PFSK-1 (cell line): ENCODE measurements around the gene PDHA1. TPM values are rescaled to one million over a fixed set of nuclear protein-coding genes. Genes with fewer than 3 reads are reported as not detected.

Experiments
- FOXP2 ChIP-seq: optimal IDR thresholded peaks from 2 replicates; pipeline ENCODE3; 2011; ENCODE audit warnings: borderline replicate concordance, control low read depth, inconsistent platforms; ENCODE audit not compliant: insufficient read depth; ENCODE audit errors: extremely low read length, extremely low read depth
- POLR2AphosphoS5 ChIP-seq: IDR thresholded peaks from 2 replicates; pipeline ENCODE4 v1.6.1; 2012; ENCODE audit warnings: low read depth, mild to moderate bottlenecking, control low read depth, low read length, moderate library complexity
- SIN3A ChIP-seq: IDR thresholded peaks from 2 replicates; pipeline ENCODE4 v1.6.1; 2012; ENCODE audit warnings: mild to moderate bottlenecking, low read length, moderate library complexity, borderline replicate concordance; ENCODE audit not compliant: insufficient read depth
- TAF1 ChIP-seq: IDR thresholded peaks from 2 replicates; pipeline ENCODE4 v1.6.1; 2012; ENCODE audit warnings: low read length, control low read depth, borderline replicate concordance; ENCODE audit not compliant: insufficient read depth
- polyA plus RNA-seq: library from polyadenylated mRNA; unstranded; fragments of >200 nt; gene quantifications from one replicate; pipeline ENCODE4 v1.2.1, GENCODE V29; 2012; ENCODE audit warnings: low read depth, missing spikeins; ENCODE audit not compliant: insufficient read length
- TF ChIP-seq, protein P1 (sequence below), 2 experiments: IDR thresholded peaks; 2 replicates each; pipeline versions ENCODE4 v1.6.1 to v1.8.0; 2011 to 2012; ENCODE audit warnings: low read depth in 2 of 2, low read length in 2 of 2, control low read depth in 1 of 2, inconsistent platforms in 1 of 2, mild to moderate bottlenecking in 1 of 2, moderate library complexity in 1 of 2; ENCODE audit not compliant: insufficient read depth in 1 of 2

PDHA1 gene
- 240 TPM for polyA plus RNA-seq

DNA sequence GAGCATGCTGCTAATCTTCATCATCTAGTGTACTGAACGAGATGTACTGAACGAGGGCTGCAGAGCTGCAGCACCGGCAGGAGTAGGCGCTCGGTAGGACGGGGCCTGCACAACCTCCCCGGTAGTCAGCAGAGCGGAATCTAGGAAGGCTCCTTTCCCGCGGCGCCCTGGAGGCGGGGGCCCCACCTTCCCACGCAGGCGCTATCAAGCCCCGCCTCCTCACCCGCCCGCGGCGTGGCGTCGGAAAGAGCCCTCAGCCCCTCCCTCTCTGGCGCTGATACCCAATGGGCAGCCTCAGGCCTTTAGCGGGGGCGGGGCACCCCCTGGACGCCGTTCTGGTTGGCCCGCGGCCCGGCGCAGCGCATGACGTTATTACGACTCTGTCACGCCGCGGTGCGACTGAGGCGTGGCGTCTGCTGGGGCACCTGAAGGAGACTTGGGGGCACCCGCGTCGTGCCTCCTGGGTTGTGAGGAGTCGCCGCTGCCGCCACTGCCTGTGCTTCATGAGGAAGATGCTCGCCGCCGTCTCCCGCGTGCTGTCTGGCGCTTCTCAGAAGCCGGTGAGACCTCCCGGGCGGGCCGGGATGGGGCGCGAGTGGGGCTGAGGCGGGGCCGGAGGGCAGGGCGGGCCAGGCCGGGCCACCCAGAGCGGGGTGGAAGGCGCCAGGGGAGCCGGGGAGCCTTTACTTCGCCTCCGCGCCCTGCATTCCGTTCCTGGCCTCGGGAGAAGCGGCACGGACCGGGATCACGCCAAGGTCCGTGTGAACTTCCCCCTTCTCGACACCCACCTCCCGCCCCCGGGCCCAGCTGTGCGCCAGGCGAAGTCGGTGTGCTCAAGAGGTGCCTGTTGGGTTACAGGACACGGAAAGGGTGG is at the start of gene PDHA1:
PDHA1 (plus strand) TSS at position 393 of the 874 bp plus-strand sequence; CDS start at position 504, 111 bp downstream.
- TF ChIP-seq SIN3A, result no peak
- peak; percentile 56; the same call in 1 of the 2 replicates for TF ChIP-seq POLR2AphosphoS5
- TF ChIP-seq TAF1, result no peak
- TF ChIP-seq, protein P1, sequence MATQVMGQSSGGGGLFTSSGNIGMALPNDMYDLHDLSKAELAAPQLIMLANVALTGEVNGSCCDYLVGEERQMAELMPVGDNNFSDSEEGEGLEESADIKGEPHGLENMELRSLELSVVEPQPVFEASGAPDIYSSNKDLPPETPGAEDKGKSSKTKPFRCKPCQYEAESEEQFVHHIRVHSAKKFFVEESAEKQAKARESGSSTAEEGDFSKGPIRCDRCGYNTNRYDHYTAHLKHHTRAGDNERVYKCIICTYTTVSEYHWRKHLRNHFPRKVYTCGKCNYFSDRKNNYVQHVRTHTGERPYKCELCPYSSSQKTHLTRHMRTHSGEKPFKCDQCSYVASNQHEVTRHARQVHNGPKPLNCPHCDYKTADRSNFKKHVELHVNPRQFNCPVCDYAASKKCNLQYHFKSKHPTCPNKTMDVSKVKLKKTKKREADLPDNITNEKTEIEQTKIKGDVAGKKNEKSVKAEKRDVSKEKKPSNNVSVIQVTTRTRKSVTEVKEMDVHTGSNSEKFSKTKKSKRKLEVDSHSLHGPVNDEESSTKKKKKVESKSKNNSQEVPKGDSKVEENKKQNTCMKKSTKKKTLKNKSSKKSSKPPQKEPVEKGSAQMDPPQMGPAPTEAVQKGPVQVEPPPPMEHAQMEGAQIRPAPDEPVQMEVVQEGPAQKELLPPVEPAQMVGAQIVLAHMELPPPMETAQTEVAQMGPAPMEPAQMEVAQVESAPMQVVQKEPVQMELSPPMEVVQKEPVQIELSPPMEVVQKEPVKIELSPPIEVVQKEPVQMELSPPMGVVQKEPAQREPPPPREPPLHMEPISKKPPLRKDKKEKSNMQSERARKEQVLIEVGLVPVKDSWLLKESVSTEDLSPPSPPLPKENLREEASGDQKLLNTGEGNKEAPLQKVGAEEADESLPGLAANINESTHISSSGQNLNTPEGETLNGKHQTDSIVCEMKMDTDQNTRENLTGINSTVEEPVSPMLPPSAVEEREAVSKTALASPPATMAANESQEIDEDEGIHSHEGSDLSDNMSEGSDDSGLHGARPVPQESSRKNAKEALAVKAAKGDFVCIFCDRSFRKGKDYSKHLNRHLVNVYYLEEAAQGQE (IDR thresholded peaks at IDR 0.05; ENCODE audit: insufficient read depth in 1 of 2, low read depth in 2 of 2, low read length in 2 of 2), result no peak
- TF ChIP-seq FOXP2, result peak; percentile 62

DNA sequence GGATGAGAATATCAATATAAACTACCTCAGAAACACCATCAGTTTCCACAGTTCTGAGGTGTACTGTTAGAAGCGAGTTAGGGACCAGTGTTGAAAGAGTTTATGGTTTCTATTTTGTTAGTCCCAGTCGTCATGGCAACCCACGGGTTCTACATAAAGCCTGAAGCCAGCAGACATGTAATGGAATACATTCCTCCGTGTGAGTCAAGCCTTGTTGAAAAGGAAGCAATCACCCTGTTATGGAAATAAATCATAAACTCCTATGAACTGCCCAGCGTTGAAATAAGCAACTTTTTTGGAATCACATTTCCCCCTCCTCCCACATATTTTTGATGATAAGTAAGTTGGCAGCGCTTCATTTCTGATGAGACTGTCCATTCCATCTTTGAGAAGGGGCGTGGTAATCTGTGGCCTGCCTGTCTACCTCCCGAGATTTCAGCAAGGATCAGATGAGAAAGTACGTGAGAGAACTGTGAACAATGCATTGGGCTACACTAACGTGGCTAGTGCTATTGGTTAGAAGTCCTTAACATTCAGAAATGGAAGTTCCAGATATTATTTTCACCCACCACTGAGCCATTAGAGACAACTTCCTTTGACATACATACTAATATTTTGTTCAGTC is 40.4 kb upstream of the PDHA1 start:
- no peak for TF ChIP-seq SIN3A
- TF ChIP-seq FOXP2, result no peak

DNA sequence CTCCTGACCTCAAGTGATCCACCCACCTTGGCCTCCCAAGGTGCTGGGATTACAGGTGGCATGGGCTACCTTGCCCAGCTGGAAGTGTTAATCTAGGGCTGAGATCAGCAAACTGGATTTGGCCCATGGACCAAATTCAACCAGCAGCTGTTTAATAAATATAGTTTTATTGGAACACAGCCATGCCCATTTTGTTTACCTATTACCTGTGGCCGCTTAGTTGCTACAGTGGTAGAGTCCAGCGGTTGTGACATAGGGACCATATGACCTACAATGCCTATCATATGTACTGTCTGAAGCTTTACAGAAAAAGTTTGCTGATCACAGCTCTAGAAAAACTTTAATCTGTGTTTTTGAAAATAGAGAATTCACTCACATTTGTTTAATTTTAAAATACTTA is 17.2 kb upstream of the PDHA1 start:
- TF ChIP-seq SIN3A (no peak), FOXP2 (no peak), POLR2AphosphoS5 (no peak), TAF1 (no peak)
- TF ChIP-seq, protein P1 (IDR thresholded peaks at IDR 0.05; ENCODE audit: insufficient read depth in 1 of 2, low read depth in 2 of 2, low read length in 2 of 2), result no peak

DNA sequence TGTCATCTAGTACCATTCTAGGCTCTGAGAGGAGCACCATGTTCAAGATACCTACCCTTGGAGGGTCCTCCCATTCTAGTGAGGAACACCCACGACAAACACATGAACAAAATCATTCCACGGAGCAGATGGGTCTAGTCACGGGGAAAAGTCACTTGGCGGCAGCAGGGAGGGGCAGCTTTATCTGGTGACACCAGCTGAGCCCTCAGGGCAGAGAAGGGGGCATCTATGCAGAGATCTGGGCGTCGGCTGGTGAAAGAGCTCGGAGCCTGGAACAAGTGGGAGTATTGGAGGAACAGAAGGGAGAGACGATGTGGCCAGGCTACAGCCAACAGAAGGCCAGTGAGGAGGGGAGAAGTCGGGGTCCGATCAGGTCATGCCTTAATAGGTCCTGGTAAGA is 11.9 kb upstream of the PDHA1 start:
- TF ChIP-seq, protein P1 (IDR thresholded peaks at IDR 0.05; ENCODE audit: insufficient read depth in 1 of 2, low read depth in 2 of 2, low read length in 2 of 2), result no peak
- TF ChIP-seq FOXP2, result no peak

DNA sequence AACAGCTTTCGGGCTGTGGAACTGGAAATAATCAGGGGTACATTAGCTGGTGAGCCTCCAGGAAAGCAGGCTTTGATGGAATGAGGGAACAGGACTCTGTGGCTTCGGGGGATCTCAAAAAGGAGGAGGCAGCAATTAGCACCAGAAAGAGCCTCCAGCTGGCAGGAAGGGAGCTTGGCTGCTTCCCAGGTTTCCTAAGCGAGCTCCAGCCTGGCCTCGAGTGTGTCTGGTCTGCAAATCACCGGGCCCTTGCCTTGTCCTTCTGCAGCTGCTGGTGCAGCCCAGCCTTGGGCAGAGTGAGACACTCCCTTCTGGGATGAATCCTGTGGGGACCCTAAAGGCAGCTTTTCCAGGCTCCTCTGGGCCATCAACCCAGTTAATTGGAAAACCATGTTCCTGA is 10.7 kb upstream of the PDHA1 start:
- TF ChIP-seq SIN3A (no peak), TAF1 (no peak), FOXP2 (no peak), POLR2AphosphoS5 (no peak)
- TF ChIP-seq, protein P1 (IDR thresholded peaks at IDR 0.05; ENCODE audit: insufficient read depth in 1 of 2, low read depth in 2 of 2, low read length in 2 of 2), result no peak
